Inflammatory macrophage treated with lipopolysaccharide for 4 hours (primary cell): ENCODE measurements around the gene PTGES.
A peak's percentile ranks its signal among the peaks of the same experiment; 100 is the strongest.

Experiments
- DNase-seq: peaks from one replicate; pipeline ENCODE4 v3.0.0-alpha.2; 2020

The PTGES gene

GRCh38 chr9:129716091-129716490 is 36.8 kb downstream of the PTGES start:
- no peak for DNase-seq

GRCh38 chr9:129714511-129715061 is 38.3 kb downstream of the PTGES start:
- DNase-seq = peak; percentile 59

- DNase-seq = no peak
Observed at GRCh38 chr9:129713402-129713679, 39.5 kb downstream of the PTGES start.

GRCh38 chr9:129712634-129713401 is 40.0 kb downstream of the PTGES start:
- peak; percentile 56 for DNase-seq

- no peak for DNase-seq
Observed at GRCh38 chr9:129710169-129710453, 42.7 kb downstream of the PTGES start.

- DNase-seq = no peak
Observed at GRCh38 chr9:129709438-129710168, 43.2 kb downstream of the PTGES start.

- no peak for DNase-seq
Observed at GRCh38 chr9:129708793-129709192, 44.0 kb downstream of the PTGES start.

- DNase-seq = no peak
Observed at GRCh38 chr9:129704807-129705206, 48.0 kb downstream of the PTGES start.

GRCh38 chr9:129703667-129704355 is 49.0 kb downstream of the PTGES start:
- DNase-seq = no peak

GRCh38 chr9:129702589-129703520 is 50.0 kb downstream of the PTGES start:
- peak; percentile 45 for DNase-seq

- DNase-seq = no peak
Observed at GRCh38 chr9:129701549-129701948, 51.3 kb downstream of the PTGES start.

GRCh38 chr9:129701054-129701453 is 51.8 kb downstream of the PTGES start:
- no peak for DNase-seq

GRCh38 chr9:129698254-129698757 is 54.5 kb downstream of the PTGES start:
- peak; percentile 16 for DNase-seq

GRCh38 chr9:129697656-129698253 is 55.1 kb downstream of the PTGES start:
- DNase-seq = no peak

GRCh38 chr9:129696944-129697655 is 55.7 kb downstream of the PTGES start:
- DNase-seq = no peak

GRCh38 chr9:129695870-129696269 is 57.0 kb downstream of the PTGES start:
- DNase-seq = no peak

GRCh38 chr9:129694243-129694646 is 58.6 kb downstream of the PTGES start:
- no peak for DNase-seq

- no peak for DNase-seq
Observed at GRCh38 chr9:129693741-129694140, 59.1 kb downstream of the PTGES start.

GRCh38 chr9:129692534-129692933 is 60.3 kb downstream of the PTGES start:
- DNase-seq = no peak
